ENCODE data around the gene GRPEL1. TPM values are rescaled to one million over a fixed set of nuclear protein-coding genes. Genes with fewer than 3 reads are reported as not detected.

GRPEL1 gene
- total and polyA plus RNA-seq, 2 of the 13 experiments (the other 11 are each of a cell fraction or from before 2014, with no cell fraction given) = 32.3 to 141 TPM

DNA sequence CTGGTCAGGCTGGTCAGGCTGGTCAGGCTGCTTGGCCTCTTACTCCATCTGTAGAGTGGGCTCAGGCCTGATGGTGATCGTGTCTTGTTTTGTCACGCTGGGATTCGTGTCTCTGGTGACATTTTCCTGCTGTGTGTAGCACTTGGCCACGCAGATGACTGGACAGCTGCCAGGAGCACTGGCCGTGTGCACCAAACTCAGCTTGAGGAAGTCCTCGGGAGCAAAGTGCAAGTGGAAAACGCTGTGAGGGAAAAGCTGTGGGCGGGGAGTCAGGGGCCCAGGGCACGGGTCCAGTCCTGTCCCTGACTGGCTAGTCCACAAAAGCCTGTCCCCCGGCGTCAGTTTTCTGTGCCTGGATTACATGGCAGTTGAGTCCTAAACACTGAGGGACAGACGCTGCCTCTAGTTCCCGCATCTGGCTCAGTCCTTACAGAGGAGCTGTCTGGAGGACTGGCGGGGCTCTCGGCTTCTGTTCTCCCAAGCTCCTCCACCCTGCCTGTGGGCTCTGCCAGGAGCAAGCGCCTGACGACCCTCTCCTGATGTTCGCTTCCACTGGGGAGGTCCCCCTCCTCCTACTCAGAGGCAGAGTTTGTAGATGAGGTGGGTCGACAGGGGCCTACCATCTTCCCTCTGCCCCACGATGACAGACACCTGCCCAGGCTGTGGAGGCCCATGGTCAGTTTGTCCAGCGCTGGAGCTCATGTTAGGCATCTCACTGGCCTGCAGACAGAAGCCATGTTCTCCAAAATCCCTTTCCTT, 35.9 kb upstream of the GRPEL1 start (continued):
- peak; percentile 29; the same call in 1 of the 2 replicates for TF ChIP-seq ZSCAN9 (CRISPR knock-in tag; IDR thresholded peaks at IDR 0.05; ENCODE audit: borderline replicate concordance)
- TF ChIP-seq MED13 (CRISPR knock-in tag; IDR thresholded peaks at IDR 0.05) = no peak
- TF ChIP-seq ZNF160 (CRISPR knock-in tag; IDR thresholded peaks at IDR 0.05) = 0 out of 2 replicates have a peak, but pooled peaks have one; percentile 52
- TF ChIP-seq KLF13 (CRISPR knock-in tag; IDR thresholded peaks at IDR 0.05) = no peak
- TF ChIP-seq, protein P1, sequence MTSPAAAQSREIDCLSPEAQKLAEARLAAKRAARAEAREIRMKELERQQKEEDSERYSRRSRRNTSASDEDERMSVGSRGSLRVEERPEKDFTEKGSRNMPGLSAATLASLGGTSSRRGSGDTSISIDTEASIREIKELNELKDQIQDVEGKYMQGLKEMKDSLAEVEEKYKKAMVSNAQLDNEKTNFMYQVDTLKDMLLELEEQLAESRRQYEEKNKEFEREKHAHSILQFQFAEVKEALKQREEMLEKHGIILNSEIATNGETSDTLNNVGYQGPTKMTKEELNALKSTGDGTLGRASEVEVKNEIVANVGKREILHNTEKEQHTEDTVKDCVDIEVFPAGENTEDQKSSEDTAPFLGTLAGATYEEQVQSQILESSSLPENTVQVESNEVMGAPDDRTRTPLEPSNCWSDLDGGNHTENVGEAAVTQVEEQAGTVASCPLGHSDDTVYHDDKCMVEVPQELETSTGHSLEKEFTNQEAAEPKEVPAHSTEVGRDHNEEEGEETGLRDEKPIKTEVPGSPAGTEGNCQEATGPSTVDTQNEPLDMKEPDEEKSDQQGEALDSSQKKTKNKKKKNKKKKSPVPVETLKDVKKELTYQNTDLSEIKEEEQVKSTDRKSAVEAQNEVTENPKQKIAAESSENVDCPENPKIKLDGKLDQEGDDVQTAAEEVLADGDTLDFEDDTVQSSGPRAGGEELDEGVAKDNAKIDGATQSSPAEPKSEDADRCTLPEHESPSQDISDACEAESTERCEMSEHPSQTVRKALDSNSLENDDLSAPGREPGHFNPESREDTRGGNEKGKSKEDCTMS (CRISPR knock-in tag; conservative IDR thresholded peaks at IDR 0.05) = no peak
- no peak for TF ChIP-seq NRL (CRISPR knock-in tag; IDR thresholded peaks at IDR 0.05; ENCODE audit: borderline replicate concordance)
- TF ChIP-seq ZFP36L1 (CRISPR knock-in tag; IDR thresholded peaks at IDR 0.05) = no peak
- peak; percentile 90 for TF ChIP-seq NCOR1 (IDR thresholded peaks at IDR 0.05; ENCODE audit: borderline replicate concordance, low read length)
- TF ChIP-seq ZNF468 (CRISPR knock-in tag; IDR thresholded peaks at IDR 0.05) = 0 out of 2 replicates have a peak, but pooled peaks have one; percentile 48
- no peak; the same call in 1 of the 2 replicates for TF ChIP-seq THAP11 (CRISPR knock-in tag; IDR thresholded peaks at IDR 0.05)
- TF ChIP-seq KMT2A (CRISPR knock-in tag; IDR thresholded peaks at IDR 0.05) = no peak
- TF ChIP-seq ZNF430 (CRISPR knock-in tag; IDR thresholded peaks at IDR 0.05) = no peak
- no peak for TF ChIP-seq ZNF543 (CRISPR knock-in tag; IDR thresholded peaks at IDR 0.05)
- TF ChIP-seq MTA1 (CRISPR knock-in tag; IDR thresholded peaks at IDR 0.05; ENCODE audit: borderline replicate concordance) = peak; percentile 85
- TF ChIP-seq ZNF30 (CRISPR knock-in tag; IDR thresholded peaks at IDR 0.05) = no peak
- peak; percentile 45; the same call in 1 of the 2 replicates for TF ChIP-seq RARA (CRISPR knock-in tag; IDR thresholded peaks at IDR 0.05)
- TF ChIP-seq FOXA3 (CRISPR knock-in tag; IDR thresholded peaks at IDR 0.05) = peak; percentile 49; the same call in 1 of the 2 replicates
- TF ChIP-seq ZMAT3 (CRISPR knock-in tag; conservative IDR thresholded peaks at IDR 0.05) = peak; percentile 79
- TF ChIP-seq AKAP8 (CRISPR knock-in tag; IDR thresholded peaks at IDR 0.05) = no peak
- no peak for TF ChIP-seq PAWR (CRISPR knock-in tag; IDR thresholded peaks at IDR 0.05; ENCODE audit: borderline replicate concordance)
- no peak for TF ChIP-seq U2AF2 (IDR thresholded peaks at IDR 0.05; ENCODE audit: low read depth, low read length)
- TF ChIP-seq, protein P2, sequence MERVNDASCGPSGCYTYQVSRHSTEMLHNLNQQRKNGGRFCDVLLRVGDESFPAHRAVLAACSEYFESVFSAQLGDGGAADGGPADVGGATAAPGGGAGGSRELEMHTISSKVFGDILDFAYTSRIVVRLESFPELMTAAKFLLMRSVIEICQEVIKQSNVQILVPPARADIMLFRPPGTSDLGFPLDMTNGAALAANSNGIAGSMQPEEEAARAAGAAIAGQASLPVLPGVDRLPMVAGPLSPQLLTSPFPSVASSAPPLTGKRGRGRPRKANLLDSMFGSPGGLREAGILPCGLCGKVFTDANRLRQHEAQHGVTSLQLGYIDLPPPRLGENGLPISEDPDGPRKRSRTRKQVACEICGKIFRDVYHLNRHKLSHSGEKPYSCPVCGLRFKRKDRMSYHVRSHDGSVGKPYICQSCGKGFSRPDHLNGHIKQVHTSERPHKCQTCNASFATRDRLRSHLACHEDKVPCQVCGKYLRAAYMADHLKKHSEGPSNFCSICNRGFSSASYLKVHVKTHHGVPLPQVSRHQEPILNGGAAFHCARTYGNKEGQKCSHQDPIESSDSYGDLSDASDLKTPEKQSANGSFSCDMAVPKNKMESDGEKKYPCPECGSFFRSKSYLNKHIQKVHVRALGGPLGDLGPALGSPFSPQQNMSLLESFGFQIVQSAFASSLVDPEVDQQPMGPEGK (CRISPR knock-in tag; IDR thresholded peaks at IDR 0.05) = 0 out of 2 replicates have a peak, but pooled peaks have one; percentile 17
- TF ChIP-seq, protein P3, sequence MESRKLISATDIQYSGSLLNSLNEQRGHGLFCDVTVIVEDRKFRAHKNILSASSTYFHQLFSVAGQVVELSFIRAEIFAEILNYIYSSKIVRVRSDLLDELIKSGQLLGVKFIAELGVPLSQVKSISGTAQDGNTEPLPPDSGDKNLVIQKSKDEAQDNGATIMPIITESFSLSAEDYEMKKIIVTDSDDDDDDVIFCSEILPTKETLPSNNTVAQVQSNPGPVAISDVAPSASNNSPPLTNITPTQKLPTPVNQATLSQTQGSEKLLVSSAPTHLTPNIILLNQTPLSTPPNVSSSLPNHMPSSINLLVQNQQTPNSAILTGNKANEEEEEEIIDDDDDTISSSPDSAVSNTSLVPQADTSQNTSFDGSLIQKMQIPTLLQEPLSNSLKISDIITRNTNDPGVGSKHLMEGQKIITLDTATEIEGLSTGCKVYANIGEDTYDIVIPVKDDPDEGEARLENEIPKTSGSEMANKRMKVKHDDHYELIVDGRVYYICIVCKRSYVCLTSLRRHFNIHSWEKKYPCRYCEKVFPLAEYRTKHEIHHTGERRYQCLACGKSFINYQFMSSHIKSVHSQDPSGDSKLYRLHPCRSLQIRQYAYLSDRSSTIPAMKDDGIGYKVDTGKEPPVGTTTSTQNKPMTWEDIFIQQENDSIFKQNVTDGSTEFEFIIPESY (CRISPR knock-in tag; IDR thresholded peaks at IDR 0.05) = no peak
- TF ChIP-seq ZC3H13 (CRISPR knock-in tag; IDR thresholded peaks at IDR 0.05) = no peak
- no peak for TF ChIP-seq KLF11 (CRISPR knock-in tag; IDR thresholded peaks at IDR 0.05)
- TF ChIP-seq HOXA7 (CRISPR knock-in tag; IDR thresholded peaks at IDR 0.05) = no peak

All from HepG2 (cell line).